Measurements from ENCODE around the gene ADAMTS20. TPM values are rescaled to one million over a fixed set of nuclear protein-coding genes. Genes with fewer than 3 reads are reported as not detected.

ADAMTS20 gene
- total RNA-seq, 1 donor from 2014 or later = 0.19 TPM

DNA sequence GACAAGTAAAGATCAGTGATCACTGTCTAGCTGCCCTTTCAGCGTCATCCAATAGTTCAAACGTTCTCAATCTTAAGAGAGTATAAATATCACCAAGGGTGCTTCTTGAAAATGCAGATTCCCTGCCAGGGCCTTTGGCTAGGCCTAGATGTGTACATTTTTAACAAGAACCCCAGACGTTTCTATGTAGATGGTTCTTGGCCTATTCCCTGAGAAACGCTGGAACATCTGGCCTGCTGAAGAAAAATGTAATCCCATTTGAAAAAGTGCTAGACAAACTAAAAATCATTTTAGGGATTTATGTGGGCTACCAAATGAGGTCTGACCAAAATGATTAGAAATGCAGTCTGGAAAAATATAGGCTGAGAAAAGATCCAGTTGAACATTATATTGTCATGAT is 231.7 kb downstream of the ADAMTS20 start:
- no peak overlapping the region for H3K4me3 Mint-ChIP-seq (ENCODE audit: low read depth)
- H3K36me3 Mint-ChIP-seq (ENCODE audit: insufficient read depth) = no peaks in the 10 kb centered on the region
- DNase-seq (ENCODE audit: low spot score, unreplicated experiment) = no peak
- H3K27me3 Mint-ChIP-seq = no peaks in the 10 kb centered on the region
- H3K9me3 Mint-ChIP-seq (ENCODE audit: low read depth) = peaks cover 4% of the 10 kb centered on the region
- H3K4me1 Mint-ChIP-seq (ENCODE audit: low read depth) = no peaks in the 10 kb centered on the region
- TF ChIP-seq, protein P1, sequence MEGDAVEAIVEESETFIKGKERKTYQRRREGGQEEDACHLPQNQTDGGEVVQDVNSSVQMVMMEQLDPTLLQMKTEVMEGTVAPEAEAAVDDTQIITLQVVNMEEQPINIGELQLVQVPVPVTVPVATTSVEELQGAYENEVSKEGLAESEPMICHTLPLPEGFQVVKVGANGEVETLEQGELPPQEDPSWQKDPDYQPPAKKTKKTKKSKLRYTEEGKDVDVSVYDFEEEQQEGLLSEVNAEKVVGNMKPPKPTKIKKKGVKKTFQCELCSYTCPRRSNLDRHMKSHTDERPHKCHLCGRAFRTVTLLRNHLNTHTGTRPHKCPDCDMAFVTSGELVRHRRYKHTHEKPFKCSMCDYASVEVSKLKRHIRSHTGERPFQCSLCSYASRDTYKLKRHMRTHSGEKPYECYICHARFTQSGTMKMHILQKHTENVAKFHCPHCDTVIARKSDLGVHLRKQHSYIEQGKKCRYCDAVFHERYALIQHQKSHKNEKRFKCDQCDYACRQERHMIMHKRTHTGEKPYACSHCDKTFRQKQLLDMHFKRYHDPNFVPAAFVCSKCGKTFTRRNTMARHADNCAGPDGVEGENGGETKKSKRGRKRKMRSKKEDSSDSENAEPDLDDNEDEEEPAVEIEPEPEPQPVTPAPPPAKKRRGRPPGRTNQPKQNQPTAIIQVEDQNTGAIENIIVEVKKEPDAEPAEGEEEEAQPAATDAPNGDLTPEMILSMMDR (IDR thresholded peaks at IDR 0.05; ENCODE audit: unreplicated experiment) = no peak
- H3K27ac Mint-ChIP-seq = no peak overlapping the region

DNA sequence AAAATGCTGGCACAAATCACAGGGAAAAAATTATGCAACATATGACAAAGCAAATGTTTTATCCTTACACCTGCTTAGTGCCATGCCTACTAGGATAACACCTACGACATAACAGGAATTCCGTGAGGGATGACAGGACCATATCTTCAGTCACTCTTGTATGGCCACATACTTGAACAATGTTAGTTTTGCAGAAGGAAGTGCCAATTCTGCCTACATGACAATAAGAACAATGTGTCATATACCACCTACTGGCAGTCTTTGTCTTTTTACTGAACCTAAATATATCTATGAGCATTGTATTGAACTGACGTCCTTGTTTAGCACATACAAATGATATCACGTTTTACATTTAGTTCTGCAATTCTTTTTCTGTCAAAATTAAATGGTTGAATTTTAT is 234.0 kb downstream of the ADAMTS20 start:
- Mint-ChIP-seq H3K9me3 (ENCODE audit: low read depth) (peaks cover under 1% of the 10 kb centered on the region), H3K4me3 (ENCODE audit: low read depth) (no peak overlapping the region), H3K27me3 (no peaks in the 10 kb centered on the region), H3K4me1 (ENCODE audit: low read depth) (no peaks in the 10 kb centered on the region), H3K27ac (no peak overlapping the region), H3K36me3 (ENCODE audit: insufficient read depth) (no peaks in the 10 kb centered on the region)
- TF ChIP-seq, protein P1 (IDR thresholded peaks at IDR 0.05; ENCODE audit: unreplicated experiment) = no peak
- DNase-seq (ENCODE audit: low spot score, unreplicated experiment) = no peak

DNA sequence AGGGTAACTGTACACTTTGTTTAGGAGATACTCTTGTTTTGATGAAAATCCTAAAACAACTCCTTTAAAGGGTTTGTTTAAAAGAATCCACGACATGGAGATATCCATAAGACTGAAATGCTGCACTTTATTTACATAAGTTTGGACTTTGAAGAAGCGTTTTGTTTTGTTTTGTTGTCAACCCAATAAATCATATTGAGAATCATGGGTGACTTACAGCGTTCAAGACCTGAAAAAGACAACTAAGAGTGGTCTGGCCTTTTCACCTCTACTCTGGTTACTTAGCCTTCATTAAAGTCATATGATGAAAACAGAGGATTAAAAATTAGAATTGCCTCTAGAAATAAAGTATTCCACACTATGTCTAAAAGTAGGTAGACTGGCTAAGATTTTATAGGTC is 234.8 kb downstream of the ADAMTS20 start:
- no peaks in the 10 kb centered on the region for H3K4me1 Mint-ChIP-seq (ENCODE audit: low read depth)
- DNase-seq (ENCODE audit: low spot score, unreplicated experiment) = no peak

DNA sequence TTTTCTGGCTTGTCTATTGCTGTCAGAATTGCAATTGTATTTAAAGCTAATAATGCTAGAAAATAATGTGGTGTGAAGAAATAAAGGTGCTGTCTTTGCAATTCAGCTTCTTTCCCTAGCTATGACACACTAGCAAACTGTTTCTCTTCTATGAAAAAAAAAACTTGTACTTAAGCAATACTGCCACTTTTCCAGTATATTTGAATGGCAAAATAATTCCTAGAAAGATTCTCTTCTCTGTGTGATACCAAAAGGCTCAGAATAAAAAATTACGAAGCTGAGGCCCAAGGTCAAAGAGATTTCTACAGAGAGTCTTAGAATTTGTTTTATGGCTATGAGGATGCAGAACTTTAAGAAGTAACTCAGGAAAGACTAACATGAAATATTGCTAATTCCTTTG is 235.5 kb downstream of the ADAMTS20 start:
- TF ChIP-seq, protein P1 (IDR thresholded peaks at IDR 0.05; ENCODE audit: unreplicated experiment) = no peak
- no peaks in the 10 kb centered on the region for H3K9me3 Mint-ChIP-seq (ENCODE audit: low read depth)
- H3K4me1 Mint-ChIP-seq (ENCODE audit: low read depth) = no peaks in the 10 kb centered on the region
- no peaks in the 10 kb centered on the region for H3K36me3 Mint-ChIP-seq (ENCODE audit: insufficient read depth)
- no peak overlapping the region for H3K4me3 Mint-ChIP-seq (ENCODE audit: low read depth)
- no peak for DNase-seq (ENCODE audit: low spot score, unreplicated experiment)
- H3K27ac Mint-ChIP-seq = no peak overlapping the region
- H3K27me3 Mint-ChIP-seq = no peaks in the 10 kb centered on the region

More for the DNA sequence above, 234.8 kb downstream of the ADAMTS20 start:
- TF ChIP-seq, protein P1 (IDR thresholded peaks at IDR 0.05; ENCODE audit: unreplicated experiment) = no peak
- no peak overlapping the region for H3K4me3 Mint-ChIP-seq (ENCODE audit: low read depth)
- H3K27me3 Mint-ChIP-seq = no peaks in the 10 kb centered on the region
- H3K36me3 Mint-ChIP-seq (ENCODE audit: insufficient read depth) = no peaks in the 10 kb centered on the region
- no peaks in the 10 kb centered on the region for H3K9me3 Mint-ChIP-seq (ENCODE audit: low read depth)
- H3K27ac Mint-ChIP-seq = no peak overlapping the region

DNA sequence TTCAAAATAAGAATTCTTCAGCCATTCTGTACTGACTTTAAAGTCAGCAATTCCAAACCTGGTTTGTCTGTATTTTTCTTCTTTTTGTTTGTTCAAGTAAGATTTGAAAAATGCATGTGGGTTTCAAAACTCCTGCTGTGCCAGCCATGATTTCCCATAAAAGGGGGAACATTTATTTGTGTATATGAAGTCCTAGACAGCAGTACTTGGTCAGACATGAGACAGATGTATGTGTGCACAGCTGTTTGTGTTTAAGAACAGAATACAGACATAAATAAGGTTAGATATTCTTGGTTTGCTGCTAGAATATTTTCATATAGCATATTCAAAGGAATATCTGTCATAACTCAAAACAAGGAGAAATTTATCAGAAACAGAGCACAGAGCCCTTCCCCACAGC is 236.0 kb downstream of the ADAMTS20 start:
- Mint-ChIP-seq H3K4me3 (ENCODE audit: low read depth) (no peak overlapping the region), H3K27ac (no peak overlapping the region), H3K27me3 (no peaks in the 10 kb centered on the region), H3K4me1 (ENCODE audit: low read depth) (no peaks in the 10 kb centered on the region), H3K36me3 (ENCODE audit: insufficient read depth) (no peaks in the 10 kb centered on the region), H3K9me3 (ENCODE audit: low read depth) (no peaks in the 10 kb centered on the region)
- DNase-seq (ENCODE audit: low spot score, unreplicated experiment) = no peak
- TF ChIP-seq, protein P1 (IDR thresholded peaks at IDR 0.05; ENCODE audit: unreplicated experiment) = no peak
